GM18870 (cell line): ENCODE data around the gene GSG1L.

Source experiments
- ATAC-seq: cut with Tn5 transposase; IDR thresholded peaks from one replicate; pipeline ENCODE4 v1.9.1; 2021; ENCODE audit warnings: moderate library complexity; ENCODE audit not compliant: unreplicated experiment

Gene GSG1L

DNA sequence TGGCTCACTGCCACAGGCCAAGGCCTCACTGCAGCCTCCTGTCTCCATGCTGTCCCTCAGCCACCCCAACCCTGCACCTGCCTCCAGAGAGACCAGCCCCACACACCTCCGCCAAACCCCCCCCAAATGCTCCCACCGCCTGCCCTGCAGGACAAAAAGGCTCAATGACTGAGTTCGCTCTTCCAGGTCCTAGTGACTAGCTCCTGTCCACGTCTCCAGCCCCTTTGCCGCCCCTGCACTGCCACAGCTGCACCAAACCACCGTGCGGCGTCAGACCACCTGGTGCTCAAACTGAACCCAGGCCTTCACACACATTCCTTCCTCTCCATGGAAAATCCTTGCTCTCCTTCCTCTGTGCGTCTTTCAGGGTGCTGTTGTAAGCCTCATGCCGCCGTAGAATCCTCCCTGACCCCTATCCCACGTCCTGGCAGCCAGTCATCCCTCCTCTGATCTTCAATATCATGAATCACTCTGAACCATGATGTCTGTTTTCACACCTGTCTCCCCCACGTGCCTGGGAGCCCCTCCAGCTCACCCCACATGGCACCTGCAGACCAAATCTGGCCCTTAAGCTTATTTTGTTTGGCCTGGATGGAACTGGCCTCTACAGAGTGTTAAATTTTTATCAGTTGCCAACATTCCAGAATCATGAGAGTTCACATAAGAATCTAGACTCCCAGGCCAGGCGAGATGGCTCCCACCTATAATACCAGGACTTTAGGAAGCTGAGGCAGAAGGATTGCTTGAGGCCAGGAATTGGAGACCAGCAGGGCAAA, 4.3 kb upstream of the GSG1L start:
- ATAC-seq: no peak

DNA sequence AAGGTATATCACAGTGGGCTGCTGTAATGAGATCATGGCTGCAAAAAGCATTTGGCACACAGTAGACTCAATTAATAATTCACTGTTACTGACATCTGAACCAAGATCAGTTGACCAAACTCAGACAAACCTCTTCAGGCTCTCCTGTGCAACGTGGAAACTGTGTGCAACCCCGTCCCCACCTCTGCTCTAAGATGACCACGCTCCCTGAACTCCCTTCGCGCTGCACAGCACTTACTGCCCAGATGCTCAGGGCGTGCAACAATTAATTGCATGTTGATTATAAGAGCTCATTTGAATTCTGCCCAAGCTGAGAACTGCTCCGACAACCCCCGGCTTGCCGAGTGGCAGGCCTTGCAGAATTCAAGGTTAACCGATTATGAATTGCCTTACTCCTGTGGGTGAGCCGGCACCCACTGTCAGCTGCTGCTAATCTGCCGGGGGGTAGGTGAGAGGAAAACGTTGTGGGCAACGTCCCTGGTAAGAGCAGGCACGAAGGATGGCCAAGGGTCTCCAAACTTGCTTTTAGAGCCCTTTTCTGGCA, 1.3 kb upstream of the GSG1L start:
- ATAC-seq: no peak

- no peak for ATAC-seq
Observed at GRCh38 chr16:28064150-28064549, 636 bp upstream of the GSG1L start.

GRCh38 chr16:28062847-28063521, 530 bp downstream of the GSG1L start:
- ATAC-seq: no peak

DNA sequence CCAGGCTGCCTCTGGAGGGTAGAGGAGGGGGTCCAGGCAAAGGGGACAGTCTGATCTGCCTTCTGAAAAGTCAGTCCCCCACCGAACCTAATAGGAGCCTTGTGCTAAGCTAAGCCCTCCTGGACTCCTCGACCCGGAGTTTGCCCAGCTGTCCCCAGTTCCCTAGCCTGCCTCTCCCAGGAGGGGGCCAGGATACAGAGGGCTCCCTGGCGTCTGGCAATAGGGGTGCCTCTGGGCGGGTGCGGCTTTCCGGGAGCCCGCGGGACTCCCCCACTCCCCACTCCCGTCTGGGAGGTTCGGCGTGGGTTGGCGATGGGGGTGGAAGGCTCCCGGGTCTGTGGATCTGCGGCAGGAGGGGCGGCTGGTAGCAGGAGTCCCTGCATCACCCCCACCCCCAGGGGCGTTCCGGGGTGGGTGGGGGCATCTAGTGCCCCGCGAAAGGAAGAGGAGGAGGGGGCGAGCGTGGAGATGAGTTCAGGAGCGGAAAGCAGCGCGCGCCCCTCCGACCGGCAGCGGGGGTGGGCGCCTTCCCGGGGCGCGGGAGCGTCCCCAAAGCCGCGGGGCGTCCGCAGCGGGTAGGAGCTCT, 1.2 kb downstream of the GSG1L start:
- no peak for ATAC-seq

DNA sequence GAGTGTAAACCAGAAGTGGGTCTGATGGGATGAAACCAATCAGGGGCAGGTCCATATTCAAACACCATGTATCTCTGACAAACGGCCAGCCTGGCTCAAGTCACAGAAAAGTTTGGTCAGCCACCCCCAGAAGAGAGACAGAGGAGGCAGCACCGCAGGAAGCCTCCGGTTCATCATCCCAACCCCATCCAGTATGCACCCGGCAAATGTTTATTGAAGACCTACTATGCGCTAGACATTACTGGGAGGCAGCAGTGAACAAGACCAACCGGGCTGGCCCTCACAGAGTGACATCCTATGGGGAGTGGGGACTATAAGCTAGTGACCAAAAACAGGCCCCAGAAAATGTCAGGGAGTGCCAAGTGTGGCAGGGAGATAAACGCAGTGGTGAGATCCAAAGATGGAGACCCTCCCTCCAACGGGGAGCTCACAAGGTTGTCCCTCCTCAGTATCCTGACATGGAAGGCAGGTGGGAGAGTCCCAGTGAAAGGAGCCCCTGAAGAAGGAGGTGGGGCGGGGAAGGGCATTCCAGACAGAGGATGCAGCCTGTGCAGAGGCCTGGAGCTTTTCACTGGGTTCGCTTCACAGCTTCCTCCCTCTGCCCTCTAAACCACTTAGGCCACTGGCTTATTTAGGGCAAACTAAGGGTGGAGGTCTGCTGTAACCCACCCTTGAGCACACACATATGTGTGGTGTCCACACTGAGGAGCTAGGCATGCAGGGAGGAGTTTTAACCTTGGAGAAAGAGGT, 2.0 kb downstream of the GSG1L start:
- ATAC-seq: no peak

- ATAC-seq: no peak
Observed at GRCh38 chr16:28059841-28060575, 3.5 kb downstream of the GSG1L start.

DNA sequence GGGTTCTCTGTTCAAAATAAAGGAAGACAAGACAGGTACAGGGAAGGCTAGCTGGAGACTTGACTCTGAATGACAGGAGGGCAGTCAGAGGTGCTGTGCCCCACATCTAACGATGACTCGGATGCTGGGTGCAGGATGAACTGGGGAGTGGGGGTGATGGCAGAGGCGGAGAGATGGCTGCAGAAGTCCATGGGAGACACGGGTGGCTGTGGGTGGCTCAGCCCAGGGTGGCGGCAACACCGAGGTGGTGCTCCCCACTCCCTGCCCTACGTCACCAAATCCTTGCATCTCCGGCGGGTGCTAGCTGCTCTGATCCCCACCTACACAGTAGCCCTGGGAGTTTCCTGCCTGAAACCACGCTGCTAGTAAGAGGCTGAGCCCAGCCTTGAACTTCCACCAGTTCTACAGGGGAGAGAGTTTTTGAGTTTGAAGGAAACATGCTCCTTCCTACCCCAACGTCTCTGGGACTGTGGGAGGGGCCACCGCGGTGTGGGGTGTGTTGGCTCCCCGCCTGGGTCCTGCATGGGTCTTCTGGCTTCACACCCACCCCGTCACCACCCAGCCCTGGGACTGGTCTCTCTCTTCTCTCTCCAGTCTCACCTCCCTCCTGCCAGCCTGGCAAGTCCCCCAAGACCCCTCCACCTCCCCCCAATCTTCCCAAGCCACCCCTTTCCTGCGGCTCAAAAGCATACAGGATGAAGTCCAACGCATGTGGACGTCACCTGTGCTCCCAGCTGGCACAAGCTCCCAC, 4.5 kb downstream of the GSG1L start:
- ATAC-seq: no peak

DNA sequence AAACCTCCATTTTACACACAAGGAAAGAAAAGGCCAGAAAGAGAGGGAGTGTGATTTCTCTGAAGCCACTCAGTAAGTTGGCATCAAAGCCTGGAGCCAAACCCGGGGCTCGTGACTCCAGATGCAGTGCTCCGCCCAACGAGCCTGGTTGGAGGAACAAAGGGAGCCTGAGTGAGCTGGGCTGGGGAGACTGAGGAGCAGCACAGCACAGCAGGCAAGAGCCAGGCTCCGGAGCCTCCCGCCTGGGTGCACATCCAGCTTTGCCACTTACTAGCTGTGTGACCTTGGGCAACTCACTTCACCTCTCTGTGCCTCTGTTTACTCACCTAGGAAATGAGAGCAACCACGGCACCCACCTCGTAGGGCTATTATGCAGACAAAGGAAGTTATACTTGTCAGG, 5.6 kb downstream of the GSG1L start:
- no peak for ATAC-seq

DNA sequence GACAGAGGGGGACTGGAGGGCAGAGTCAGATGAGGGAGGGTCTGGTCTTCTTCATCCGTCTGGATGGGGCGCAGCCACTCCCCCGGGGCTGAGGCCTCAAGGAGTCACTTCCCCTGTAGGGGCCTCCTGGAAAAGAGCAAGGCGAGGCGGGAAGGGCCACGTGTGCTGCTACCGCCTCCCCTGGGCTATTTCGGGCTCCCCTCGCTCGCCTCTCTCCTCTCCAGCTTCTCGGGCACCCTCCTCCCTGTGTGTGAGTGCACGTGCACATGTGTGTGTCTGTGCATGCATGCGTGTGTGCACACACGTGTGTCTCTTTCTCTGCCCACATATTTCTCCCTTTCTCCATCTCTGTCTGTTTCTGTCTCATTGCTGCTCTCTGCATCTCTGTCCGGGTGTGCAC, 10.1 kb downstream of the GSG1L start:
- ATAC-seq: no peak

DNA sequence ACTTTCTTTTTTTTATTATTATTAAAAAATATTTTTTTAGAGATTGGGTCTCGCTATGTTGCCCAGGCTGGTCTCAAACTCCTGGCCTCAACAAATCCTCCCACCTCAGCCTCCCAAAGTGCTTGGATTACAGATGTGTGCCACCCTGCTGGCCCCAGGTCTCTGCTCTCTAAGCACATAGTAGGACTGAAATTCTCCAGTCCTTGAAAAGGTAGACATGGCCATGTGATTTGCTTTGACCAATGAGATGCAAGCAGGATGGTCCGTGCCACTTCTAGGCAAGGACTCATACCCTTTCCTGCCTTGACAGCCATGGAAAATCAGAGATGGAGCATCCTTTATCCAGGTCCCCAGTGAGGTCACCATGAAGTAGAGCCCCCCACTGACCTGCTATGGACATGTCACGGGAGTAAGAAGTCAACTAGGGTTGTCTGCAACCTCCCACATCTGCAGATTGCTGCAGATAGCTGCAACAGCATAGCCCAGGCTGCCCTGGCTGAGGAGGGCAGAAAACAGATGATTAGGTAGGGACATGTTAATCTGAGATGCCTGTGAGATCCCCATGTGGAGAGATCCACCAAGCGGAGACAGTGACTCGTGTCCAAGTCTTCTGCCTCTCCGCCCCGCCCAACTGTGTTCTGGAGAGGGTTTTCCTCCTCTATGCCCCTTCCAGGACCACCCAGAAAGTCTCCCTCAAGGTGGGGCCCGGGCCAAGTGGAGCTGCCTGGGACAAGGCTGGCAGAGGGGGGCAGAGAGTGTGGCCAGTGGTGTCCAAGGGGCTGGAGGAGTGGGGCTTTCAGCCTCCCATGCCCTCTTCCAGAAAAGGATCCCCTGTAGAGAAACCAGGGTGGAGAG, 11.0 kb downstream of the GSG1L start:
- no peak for ATAC-seq

DNA sequence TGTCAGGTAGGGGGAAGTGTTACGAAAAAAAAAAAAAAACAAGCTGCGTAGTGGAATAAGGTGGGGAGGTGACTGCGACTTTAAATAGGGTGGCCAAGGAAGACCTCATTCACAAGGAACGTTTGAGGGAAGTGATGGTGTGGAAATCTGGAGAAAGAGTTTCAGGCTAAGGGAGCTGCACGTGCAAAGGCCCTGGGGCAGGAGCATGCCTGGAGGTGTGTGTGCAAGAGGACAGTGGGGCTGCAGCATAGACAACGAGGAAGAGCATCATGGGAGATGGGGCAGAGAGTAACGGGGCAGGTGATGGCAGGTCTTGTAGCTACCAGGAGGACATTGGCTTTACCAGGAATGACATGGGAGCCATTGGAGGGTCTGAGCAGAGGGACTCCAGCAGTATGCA, 12.0 kb downstream of the GSG1L start:
- ATAC-seq: no peak

DNA sequence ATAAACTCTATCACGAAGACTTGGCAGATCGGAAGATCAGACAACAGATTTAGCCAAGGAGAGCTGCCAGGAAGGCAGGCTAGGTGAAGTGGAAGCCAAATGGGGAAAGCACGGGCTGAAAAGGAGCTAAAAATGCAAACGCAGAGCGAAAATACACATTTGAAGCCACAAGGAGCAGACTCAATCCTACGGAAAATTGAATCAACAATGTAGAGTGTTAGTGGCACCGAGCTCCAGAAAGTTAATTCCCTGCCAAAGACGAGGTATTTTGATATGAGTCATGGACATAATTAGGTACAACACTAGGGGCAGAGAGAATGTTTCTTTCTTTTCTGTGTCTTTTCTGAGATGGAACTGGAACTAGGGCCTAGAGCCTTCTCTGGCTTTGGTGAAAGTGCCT, 20.7 kb downstream of the GSG1L start:
- ATAC-seq: no peak

DNA sequence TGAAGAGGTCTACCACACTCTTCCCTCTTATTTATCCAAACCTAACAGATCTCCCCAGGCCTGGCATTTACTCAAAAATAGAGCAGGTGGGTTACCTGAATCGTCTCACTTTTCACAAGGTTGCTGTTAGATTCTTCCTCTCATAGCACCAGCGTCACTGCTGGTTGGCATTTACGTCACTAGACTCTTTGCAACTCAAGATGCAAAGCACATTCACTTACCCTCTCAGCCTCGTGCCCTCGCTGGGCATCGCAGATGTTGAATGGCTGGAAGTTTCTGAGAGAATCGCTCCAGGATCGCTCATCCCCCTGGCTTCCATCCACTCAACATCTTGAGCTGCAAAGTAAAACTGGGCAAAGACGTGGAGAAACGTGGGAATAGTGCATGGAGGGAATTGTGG, 21.9 kb downstream of the GSG1L start:
- ATAC-seq: no peak

- ATAC-seq: no peak
Observed at GRCh38 chr16:28040039-28040438, 23.5 kb downstream of the GSG1L start.

- ATAC-seq: no peak
Observed at GRCh38 chr16:28039493-28039892, 24.0 kb downstream of the GSG1L start.

DNA sequence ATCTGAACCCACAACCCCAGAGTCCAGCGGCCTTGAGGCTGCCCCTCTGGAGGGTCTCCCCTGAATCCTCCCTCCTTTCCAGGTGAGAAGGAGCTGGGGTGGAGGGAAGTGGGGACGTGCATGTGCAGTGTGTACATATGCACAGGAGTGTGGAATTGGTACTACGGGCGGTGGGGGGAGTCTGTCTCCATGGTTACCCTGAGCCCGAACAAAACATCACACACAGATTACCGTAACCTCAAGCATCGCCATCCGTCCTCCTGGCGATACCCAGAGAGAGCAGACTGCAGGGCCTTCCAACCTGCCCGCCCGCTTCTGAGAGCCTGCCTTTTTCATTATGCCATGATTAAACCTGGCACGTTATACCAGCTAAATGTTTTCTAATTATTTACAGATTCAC, 25.1 kb downstream of the GSG1L start:
- no peak for ATAC-seq

DNA sequence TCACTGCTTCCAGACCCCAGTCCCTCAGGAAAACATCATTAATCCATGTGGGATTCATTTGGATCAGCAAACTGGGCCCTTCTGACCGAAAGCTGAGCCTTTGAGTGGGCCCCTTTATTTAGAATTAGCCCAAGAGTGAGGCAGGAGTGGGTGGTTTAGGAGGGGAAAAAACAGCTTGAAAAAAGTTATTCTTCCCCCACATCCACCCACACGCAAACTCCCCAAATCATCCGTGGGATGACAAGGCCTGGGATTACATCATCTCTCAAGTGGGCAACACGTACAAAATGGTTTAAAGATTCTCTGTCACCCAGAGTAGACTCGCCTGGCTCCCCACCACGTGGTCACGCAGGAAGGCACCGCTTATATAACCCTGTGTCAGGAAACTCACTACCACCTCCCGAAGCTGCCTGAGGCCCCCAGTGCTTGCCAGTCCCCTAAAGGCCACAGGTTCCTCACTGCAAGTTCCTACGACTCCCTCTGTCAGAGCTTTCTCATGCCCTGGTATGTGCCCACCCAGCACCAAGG, 27.6 kb downstream of the GSG1L start:
- no peak for ATAC-seq

DNA sequence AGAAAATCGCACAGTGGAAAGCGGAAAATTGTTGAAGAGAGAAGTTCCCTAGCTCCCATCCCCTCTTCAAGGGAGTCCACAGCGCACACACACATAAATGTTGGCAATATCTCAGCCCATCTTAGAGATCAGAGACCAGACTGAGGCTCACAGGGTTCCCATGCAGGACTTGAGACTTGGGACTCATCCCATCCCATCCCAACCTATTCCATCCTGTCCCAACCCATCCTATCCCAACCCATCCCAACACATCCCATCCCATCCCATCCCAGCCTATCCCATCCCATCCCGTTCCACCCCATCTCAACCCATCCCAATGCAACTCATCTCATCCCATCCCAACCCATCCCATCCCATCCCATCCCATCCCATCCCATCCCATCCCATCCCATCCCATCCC, 29.6 kb downstream of the GSG1L start:
- ATAC-seq: no peak
